ENCODE data around the gene SPDYE11. TPM values are rescaled to one million over a fixed set of nuclear protein-coding genes. Genes with fewer than 3 reads are reported as not detected.
"Not testable (repeated sequence)": the region's sequence is repeated elsewhere in the genome, so short reads cannot be mapped to it uniquely, and the experiment has no call there.

SPDYE11 gene, protein sequence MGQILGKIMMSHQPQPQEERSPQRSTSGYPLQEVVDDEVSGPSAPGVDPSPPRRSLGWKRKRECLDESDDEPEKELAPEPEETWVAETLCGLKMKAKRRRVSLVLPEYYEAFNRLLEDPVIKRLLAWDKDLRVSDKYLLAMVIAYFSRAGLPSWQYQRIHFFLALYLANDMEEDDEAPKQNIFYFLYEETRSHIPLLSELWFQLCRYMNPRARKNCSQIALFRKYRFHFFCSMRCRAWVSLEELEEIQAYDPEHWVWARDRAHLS
- not detected for total RNA-seq

DNA sequence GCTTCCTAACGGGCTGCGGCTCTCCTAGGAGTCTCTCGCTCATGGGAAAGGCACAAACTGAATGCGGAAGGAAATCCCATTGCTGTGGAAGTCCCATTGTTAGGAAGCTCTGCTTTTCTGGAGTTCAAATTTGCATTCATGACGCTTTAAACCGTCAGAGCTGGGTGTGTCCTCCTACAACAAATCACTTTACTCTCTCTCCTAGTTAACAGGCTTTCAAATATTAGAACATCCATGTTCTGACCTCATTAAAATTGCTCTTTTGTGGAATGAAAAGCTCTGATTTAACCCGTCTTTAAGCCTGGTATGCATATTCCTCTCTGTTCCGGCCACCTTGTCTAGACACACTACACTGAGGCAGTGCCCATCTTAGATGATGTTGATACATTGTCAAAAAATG is at the start of gene SPDYE11:
Gene SPDYE11 (minus strand): TSS at position 101 of the 400 bp plus-strand sequence. CDS start 1,800 bp downstream, outside the sequence.
- intact Hi-C loops (cut with DNase I); DNase-seq (ENCODE audit: low spot score); H3K9me3 ChIP-seq; H3K27ac ChIP-seq; H3K4me3 ChIP-seq; H3K27me3 ChIP-seq (replicated peaks; ENCODE audit: insufficient read depth); H3K36me3 ChIP-seq; H3K4me1 ChIP-seq (replicated peaks): not testable (repeated sequence)
- WGBS, result no CpG with 5 or more reads among the region's 8 CpGs

GRCh38 chr7:73085938-73086337 is 28.2 kb upstream of the SPDYE11 start, which contains the start of gene SPDYE9:
TSS of gene SPDYE9 (minus strand) at chr7:73086038. CDS start at chr7:73084238, 1,800 bp downstream.
- intact Hi-C loops (cut with DNase I); DNase-seq (ENCODE audit: low spot score); H3K4me3 ChIP-seq; H3K36me3 ChIP-seq; H3K27ac ChIP-seq; H3K9me3 ChIP-seq; H3K4me1 ChIP-seq (replicated peaks); H3K27me3 ChIP-seq (replicated peaks; ENCODE audit: insufficient read depth): not testable (repeated sequence)
- no CpG with 5 or more reads among the region's 8 CpGs for WGBS

DNA sequence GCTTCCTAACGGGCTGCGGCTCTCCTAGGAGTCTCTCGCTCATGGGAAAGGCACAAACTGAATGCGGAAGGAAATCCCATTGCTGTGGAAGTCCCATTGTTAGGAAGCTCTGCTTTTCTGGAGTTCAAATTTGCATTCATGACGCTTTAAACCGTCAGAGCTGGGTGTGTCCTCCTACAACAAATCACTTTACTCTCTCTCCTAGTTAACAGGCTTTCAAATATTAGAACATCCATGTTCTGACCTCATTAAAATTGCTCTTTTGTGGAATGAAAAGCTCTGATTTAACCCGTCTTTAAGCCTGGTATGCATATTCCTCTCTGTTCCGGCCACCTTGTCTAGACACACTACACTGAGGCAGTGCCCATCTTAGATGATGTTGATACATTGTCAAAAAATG is 28.0 kb downstream of the SPDYE11 start, which contains the start of gene SPDYE8:
Gene SPDYE8 (minus strand): TSS at position 101 of the 400 bp plus-strand sequence. CDS start 1,800 bp downstream, outside the sequence.
- H3K4me3 ChIP-seq; H3K27me3 ChIP-seq (replicated peaks; ENCODE audit: insufficient read depth); H3K4me1 ChIP-seq (replicated peaks); H3K36me3 ChIP-seq; H3K27ac ChIP-seq; H3K9me3 ChIP-seq; DNase-seq (ENCODE audit: low spot score); intact Hi-C loops (cut with DNase I): not testable (repeated sequence)
- WGBS, result no CpG with 5 or more reads among the region's 8 CpGs

DNA sequence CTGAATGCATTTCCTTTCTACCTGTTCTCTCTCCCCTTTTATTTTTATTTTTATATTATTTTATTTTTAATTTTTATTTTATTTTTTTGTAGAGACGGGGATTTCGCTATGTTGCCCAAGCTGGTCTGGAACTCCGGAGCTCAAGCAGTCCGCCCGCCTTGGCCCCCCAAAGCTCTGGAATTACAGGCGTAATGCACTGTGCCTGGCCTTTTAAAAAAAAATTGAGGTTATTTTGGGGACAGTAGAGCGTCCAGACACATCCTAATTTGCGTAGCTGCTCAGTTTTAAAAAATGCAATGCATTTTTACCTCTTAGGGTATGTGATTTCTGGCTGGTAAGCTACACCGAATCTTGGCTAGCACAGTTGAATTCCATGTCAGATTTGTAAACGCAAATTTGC is 51.2 kb downstream of the SPDYE11 start:
- H3K27ac ChIP-seq; H3K9me3 ChIP-seq; H3K4me3 ChIP-seq; H3K4me1 ChIP-seq (replicated peaks); H3K27me3 ChIP-seq (replicated peaks; ENCODE audit: insufficient read depth); H3K36me3 ChIP-seq; intact Hi-C loops (cut with DNase I): not testable (repeated sequence)
- DNase-seq (ENCODE audit: low spot score), result peak; percentile 3
- 10% methylated on average over 10 of the region's 10 CpGs for WGBS

- peak; percentile 57 for TF ChIP-seq POLR2A (IDR thresholded peaks at IDR 0.05)
- peak; percentile 87 for TF ChIP-seq POLR2AphosphoS5 (IDR thresholded peaks at IDR 0.05)
- H3K4me1 ChIP-seq (replicated peaks); H3K27me3 ChIP-seq (replicated peaks; ENCODE audit: insufficient read depth); H3K36me3 ChIP-seq; H3K9me3 ChIP-seq; intact Hi-C loops (cut with DNase I): not testable (repeated sequence)
- Histone ChIP-seq H3K4me3 (peak overlapping the region; percentile 57 to 58), H3K27ac (peak overlapping the region; percentile 83 to 85)
- peak; percentile 79 for DNase-seq (ENCODE audit: low spot score)
- WGBS, result 0% methylated on average over 20 of the region's 66 CpGs
Observed at GRCh38 chr7:73005693-73006447, 51.8 kb downstream of the SPDYE11 start.

GRCh38 chr7:73005356-73005692 is 52.4 kb downstream of the SPDYE11 start:
- DNase-seq (ENCODE audit: low spot score), result peak; percentile 60
- H3K27me3 ChIP-seq (replicated peaks; ENCODE audit: insufficient read depth); H3K4me1 ChIP-seq (replicated peaks); H3K9me3 ChIP-seq; H3K36me3 ChIP-seq; intact Hi-C loops (cut with DNase I): not testable (repeated sequence)
- H3K4me3 ChIP-seq, result peak overlapping the region; percentile 57 to 58
- 1% methylated on average over 14 of the region's 30 CpGs for WGBS
- peak overlapping the region; percentile 83 to 85 for H3K27ac ChIP-seq

- H3K36me3 ChIP-seq; H3K27ac ChIP-seq; intact Hi-C loops (cut with DNase I); H3K27me3 ChIP-seq (replicated peaks; ENCODE audit: insufficient read depth); DNase-seq (ENCODE audit: low spot score); H3K9me3 ChIP-seq; H3K4me3 ChIP-seq; H3K4me1 ChIP-seq (replicated peaks): not testable (repeated sequence)
- no CpG with 5 or more reads among the region's 11 CpGs for WGBS
Observed at GRCh38 chr7:72997887-72998468, 59.7 kb downstream of the SPDYE11 start.

Small RNA genes lying within 50 kb of the gene (small RNA-seq; reads per million reads assigned to genes)
- gene RF00019, result 0 reads per million in 2 donors

Other genes with a start within 250 kb of the SPDYE11 start
- 1 to 10 TPM; 4.3 to 8.4 TPM for gene TYW1B, start 229.7 kb downstream of the SPDYE11 start, total RNA-seq
- 10 to 100 TPM; 19.5 to 41.4 TPM for gene POM121, start 132.8 kb downstream of the SPDYE11 start, total RNA-seq
- gene TRIM74, start 88.4 kb downstream of the SPDYE11 start, total RNA-seq, result 1 to 10 TPM; 1.7 to 1.9 TPM
- gene SPDYE8, start 28.1 kb downstream of the SPDYE11 start, total RNA-seq, result not detected
- 1 to 10 TPM in 1 of 2 donors, not detected in 1; 2.0 TPM for gene SPDYE9, start 28.1 kb upstream of the SPDYE11 start, total RNA-seq